Psoas muscle (tissue), 8 donors: ENCODE measurements around the gene IRF1. TPM values are rescaled to one million over a fixed set of nuclear protein-coding genes. Genes with fewer than 3 reads are reported as not detected.

ENCODE experiments used
- ATAC-seq, 4 donors: fragments of 200-7000 bp; cut with Tn5 transposase; one replicate each; pipeline ENCODE4 v1.9.1; 2020; ENCODE audit warnings: moderate library complexity in 3 of 4, mild to moderate bottlenecking in 2 of 4
- DNase-seq, 2 donors: peaks; one replicate each; pipeline ENCODE4 v3.0.0-alpha.2; 2020
- H3K27ac ChIP-seq: fragments of 200-600 bp; one replicate; pipeline ENCODE4 v1.8.0; 2022
- H3K27me3 ChIP-seq, 3 donors: fragments of 200-600 bp in 1 of 3; one replicate each; pipeline versions ENCODE4 v1.6.1 to v1.8.0; 2013 to 2022; ENCODE audit warnings: low read length in 2 of 3, mild to moderate bottlenecking in 2 of 3, moderate library complexity in 1 of 3; ENCODE audit not compliant: insufficient read depth in 3 of 3
- H3K36me3 ChIP-seq, 2 donors: fragments of 200-600 bp in 1 of 2; one replicate each; pipeline versions ENCODE4 v1.6.1 to v1.8.0; 2013 to 2022; ENCODE audit warnings: low read depth in 1 of 2, mild to moderate bottlenecking in 1 of 2, moderate library complexity in 1 of 2; ENCODE audit not compliant: insufficient read depth in 1 of 2
- H3K4me1 ChIP-seq: fragments of 200-600 bp; one replicate; pipeline ENCODE4 v1.8.0; 2022
- H3K4me3 ChIP-seq: fragments of 200-600 bp; one replicate; pipeline ENCODE4 v1.8.0; 2022; ENCODE audit warnings: mild to moderate bottlenecking
- H3K9me3 ChIP-seq: fragments of 200-600 bp; one replicate; pipeline ENCODE4 v1.8.0; 2022
- WGBS, 3 donors: extraction: QIAGEN DNeasy Blood & Tissue Kit; methylation state at CpG; one replicate each; pipeline versions ENCODE4 v1.1.6 to v1.1.7; 2013; 5-methylcytosine and 5-hydroxymethylcytosine counted together
- intact Hi-C, 2 donors: fragments of 100-400 bp; cut with DNase I; formaldehyde crosslinking; loops; one replicate each; pipeline versions ENCODE4 v1.11.0 to v1.14.2; 2022
- polyA plus RNA-seq, 3 donors: library from polyadenylated mRNA; stranded (reverse); fragments of 200-250 nt; gene quantifications; one replicate each; pipeline ENCODE4 v1.2.3, GENCODE V29; 2013
- total RNA-seq, 4 donors: library from RNA; stranded (reverse); fragmentation: NEBNext Ultra II Directional in 2 of 4; extraction: Animal tissue kit (Norgen Biotek cat#: 25700) in 2 of 4; gene quantifications; one replicate each; pipeline versions ENCODE4 v1.2.1 to v1.2.4, GENCODE V29; 2021 to 2023
- TF ChIP-seq, protein P1 (sequence below): fragments of 200-600 bp; IDR thresholded peaks from one replicate; pipeline ENCODE4 v1.8.0; 2022; ENCODE audit warnings: antibody characterized with exemption
- donor health status: healthy with polysubstance abuse.
- donor health status: DM: no; HTN: no; CAD: no; lungs with moderate emphysema.
- donor health status: Bipolar disorder and iron deficiency.
- donor health status: healthy.
- donor health status: DM: yes; HTN: yes; CAD: no.
- donor health status: DM: no; HTN: no; CAD: no.
- donor health status: DM: no; HTN: no; CAD: no.
- donor health status: DM: yes; HTN: yes; CAD: no.

The IRF1 gene
- total and polyA plus RNA-seq, 7 donors: 4.7 to 18.8 (median 11.8) TPM

DNA sequence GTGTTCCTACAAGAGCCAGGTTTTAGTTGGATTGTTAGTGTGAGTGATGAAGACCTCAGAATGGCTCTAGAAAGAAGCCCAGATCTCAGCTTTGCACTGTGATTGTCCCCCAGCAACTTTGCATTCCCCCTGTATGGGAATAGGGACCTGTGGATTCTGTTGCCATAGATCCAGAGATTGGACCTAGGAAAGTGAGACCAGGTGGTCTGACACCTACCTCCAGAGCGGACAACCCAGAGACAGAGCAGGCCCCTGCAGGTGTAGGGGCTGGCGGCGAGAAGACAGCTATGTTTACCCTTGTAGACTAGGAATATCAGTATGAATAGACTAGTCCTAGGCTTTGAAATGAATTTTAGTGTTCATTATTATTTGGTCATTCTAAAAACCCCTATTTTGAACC, 53.6 kb downstream of the IRF1 start:
- intact Hi-C loops: loop anchor here in 1 of 2 donors (5.0 kb wide), 1 partner anchor 220 kb away; no protein-coding TSS in a partner anchor
- ATAC-seq: no peak
- no peak for DNase-seq
- TF ChIP-seq, protein P1, sequence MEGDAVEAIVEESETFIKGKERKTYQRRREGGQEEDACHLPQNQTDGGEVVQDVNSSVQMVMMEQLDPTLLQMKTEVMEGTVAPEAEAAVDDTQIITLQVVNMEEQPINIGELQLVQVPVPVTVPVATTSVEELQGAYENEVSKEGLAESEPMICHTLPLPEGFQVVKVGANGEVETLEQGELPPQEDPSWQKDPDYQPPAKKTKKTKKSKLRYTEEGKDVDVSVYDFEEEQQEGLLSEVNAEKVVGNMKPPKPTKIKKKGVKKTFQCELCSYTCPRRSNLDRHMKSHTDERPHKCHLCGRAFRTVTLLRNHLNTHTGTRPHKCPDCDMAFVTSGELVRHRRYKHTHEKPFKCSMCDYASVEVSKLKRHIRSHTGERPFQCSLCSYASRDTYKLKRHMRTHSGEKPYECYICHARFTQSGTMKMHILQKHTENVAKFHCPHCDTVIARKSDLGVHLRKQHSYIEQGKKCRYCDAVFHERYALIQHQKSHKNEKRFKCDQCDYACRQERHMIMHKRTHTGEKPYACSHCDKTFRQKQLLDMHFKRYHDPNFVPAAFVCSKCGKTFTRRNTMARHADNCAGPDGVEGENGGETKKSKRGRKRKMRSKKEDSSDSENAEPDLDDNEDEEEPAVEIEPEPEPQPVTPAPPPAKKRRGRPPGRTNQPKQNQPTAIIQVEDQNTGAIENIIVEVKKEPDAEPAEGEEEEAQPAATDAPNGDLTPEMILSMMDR: no peak
- H3K27me3 ChIP-seq: no peaks in the 10 kb centered on the region
- WGBS, 3 donors: 97 to 99% (median 97%) methylated on average over 3 of the region's 3 CpGs
- H3K27ac ChIP-seq: peak overlapping the region; percentile 76
- peaks cover 70% of the 10 kb centered on the region for H3K4me1 ChIP-seq
- no peaks in the 10 kb centered on the region for H3K36me3 ChIP-seq
- H3K4me3 ChIP-seq: no peak overlapping the region
- H3K9me3 ChIP-seq: no peaks in the 10 kb centered on the region

DNA sequence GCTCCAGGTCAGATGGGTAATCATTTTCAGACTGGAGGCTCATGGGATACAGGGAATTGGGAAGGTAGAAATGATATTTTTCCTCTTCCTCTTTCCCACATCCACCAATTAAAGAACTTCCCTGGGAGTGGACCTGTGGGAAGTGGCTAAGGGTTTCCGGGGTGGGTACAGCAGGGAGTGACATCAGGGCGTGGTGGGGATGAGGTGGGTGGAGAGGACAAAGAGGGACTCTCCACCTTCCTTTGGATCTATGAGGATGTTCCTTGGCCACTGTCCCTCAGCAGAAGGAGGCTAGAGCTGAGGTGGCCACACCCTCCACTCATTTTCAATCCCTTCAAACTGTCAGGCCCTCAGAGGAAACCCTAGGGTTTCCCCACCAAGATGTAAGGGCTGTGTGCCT, 54.7 kb downstream of the IRF1 start:
- Histone ChIP-seq H3K27ac (no peak overlapping the region), H3K4me1 (peaks cover 70% of the 10 kb centered on the region), H3K27me3 (no peaks in the 10 kb centered on the region), H3K36me3 (no peaks in the 10 kb centered on the region), H3K9me3 (no peaks in the 10 kb centered on the region), H3K4me3 (no peak overlapping the region)
- DNase-seq (no peak), ATAC-seq (no peak)
- intact Hi-C loops: loop anchor here in 1 of 2 donors (5.0 kb wide), 1 partner anchor 219 kb away; no protein-coding TSS in a partner anchor
- 78 to 96% (median 89%) methylated on average over 2 of the region's 2 CpGs for WGBS, 3 donors
- TF ChIP-seq, protein P1: no peak

DNA sequence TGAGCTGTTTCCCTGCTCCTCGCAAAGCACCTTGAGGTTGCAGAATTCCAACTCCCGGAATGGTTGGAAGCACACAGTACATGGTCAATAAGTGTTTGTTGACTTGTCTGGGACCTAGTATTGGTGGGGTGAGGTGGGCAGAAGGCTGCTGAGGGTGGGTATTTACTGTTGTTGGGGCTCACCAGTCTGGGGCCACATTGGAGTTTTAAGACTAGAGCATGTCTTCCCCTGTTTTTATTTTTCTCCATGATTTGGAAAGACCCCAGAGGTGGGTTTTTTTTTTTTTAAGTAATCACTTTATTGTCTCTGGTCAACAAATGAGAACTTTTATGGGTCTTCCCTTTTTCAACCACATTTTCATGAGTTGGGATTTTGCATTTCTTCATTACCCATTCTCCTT, 55.1 kb downstream of the IRF1 start:
- WGBS, 3 donors: 93 to 99% (median 96%) methylated on average over 2 of the region's 2 CpGs

DNA sequence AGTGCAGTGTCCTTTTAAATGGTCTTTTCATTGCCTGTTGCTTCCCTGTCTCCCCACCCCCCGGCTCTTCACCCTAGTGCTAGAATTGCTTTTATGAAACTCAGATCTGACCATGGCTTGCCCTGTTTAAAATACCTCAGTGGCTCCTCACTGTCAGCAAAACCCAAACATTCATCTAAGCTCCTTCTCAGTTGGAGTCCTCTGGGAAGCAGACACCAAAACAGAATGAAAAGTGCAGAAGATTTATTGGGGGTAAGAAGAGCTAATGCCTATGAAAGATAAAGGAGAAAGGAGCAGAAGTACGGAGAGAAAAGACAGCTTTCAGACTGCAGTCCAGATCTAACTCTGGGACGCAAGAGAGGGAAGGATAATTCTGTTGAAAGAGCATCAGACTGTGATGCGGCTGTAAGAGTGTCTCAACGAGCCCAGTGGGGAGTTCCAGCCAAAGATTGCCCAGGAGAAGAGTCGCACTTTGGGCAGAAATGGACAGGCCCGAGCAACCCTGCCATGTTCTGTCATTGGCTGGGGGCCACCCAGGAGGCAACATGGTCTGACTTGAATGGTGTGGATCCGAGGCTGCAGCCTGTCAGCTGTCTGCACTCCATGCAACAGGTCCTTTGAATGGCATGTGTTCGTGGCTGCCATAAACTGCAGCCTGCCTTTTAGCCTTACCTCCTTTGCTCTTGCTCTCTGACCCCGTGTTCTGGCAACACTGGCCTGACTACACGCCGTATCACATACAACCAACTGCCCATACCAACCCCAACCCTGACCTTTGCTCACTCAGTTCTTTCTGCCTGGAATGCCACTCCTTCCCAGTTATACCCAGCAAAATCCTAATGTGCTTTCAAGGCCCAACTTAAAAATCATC, 55.9 kb downstream of the IRF1 start:
- intact Hi-C loops: loop anchor here in 1 of 2 donors (5.0 kb wide), 1 partner anchor 217 kb away; no protein-coding TSS in a partner anchor
- Histone ChIP-seq H3K36me3 (no peaks in the 10 kb centered on the region), H3K9me3 (no peaks in the 10 kb centered on the region), H3K4me1 (peaks cover 63% of the 10 kb centered on the region), H3K4me3 (no peak overlapping the region), H3K27ac (peak overlapping the region; percentile 6), H3K27me3 (no peaks in the 10 kb centered on the region)
- ATAC-seq: peak in 1 of 4 donors; percentile 11
- no peak for DNase-seq
- TF ChIP-seq, protein P1: no peak
- 53 to 74% (median 56%) methylated on average over 12 of the region's 12 CpGs for WGBS, 3 donors

More for the DNA sequence above, 55.1 kb downstream of the IRF1 start:
- Histone ChIP-seq H3K27me3 (no peaks in the 10 kb centered on the region), H3K4me1 (peaks cover 68% of the 10 kb centered on the region), H3K36me3 (no peaks in the 10 kb centered on the region), H3K9me3 (no peaks in the 10 kb centered on the region), H3K27ac (no peak overlapping the region), H3K4me3 (no peak overlapping the region)
- TF ChIP-seq, protein P1: no peak
- intact Hi-C loops: loop anchor here in 1 of 2 donors (5.0 kb wide), 1 partner anchor 218 kb away; no protein-coding TSS in a partner anchor
- ATAC-seq (no peak), DNase-seq (no peak)
